ENCODE data around the gene LYST.
"Not testable (repeated sequence)": the region's sequence is repeated elsewhere in the genome, so short reads cannot be mapped to it uniquely, and the experiment has no call there.

The LYST gene

GRCh38 chr1:235649368-235650163, 217.1 kb downstream of the LYST start, which contains the start of gene GNG4:
Gene GNG4 (minus strand): TSS chr1:235649784. CDS start chr1:235583838, 65,946 bp downstream.
- DNase-seq (ENCODE audit: extremely low spot score), result peak; percentile 66
- no peak for TF ChIP-seq CTCF (IDR thresholded peaks at IDR 0.05; ENCODE audit: control extremely low read depth, extremely low read depth, low read depth, missing control alignments)
- POLR2A ChIA-PET, result no interaction called here
- CTCF ChIA-PET, result no interaction called here

GRCh38 chr1:235648954-235649367, 217.7 kb downstream of the LYST start:
- TF ChIP-seq CTCF (IDR thresholded peaks at IDR 0.05; ENCODE audit: control extremely low read depth, extremely low read depth, low read depth, missing control alignments), result no peak
- CTCF ChIA-PET, result no interaction called here
- DNase-seq (ENCODE audit: extremely low spot score), result peak; percentile 73
- POLR2A ChIA-PET, result no interaction called here

GRCh38 chr1:235648407-235648907, 218.2 kb downstream of the LYST start:
- POLR2A ChIA-PET, result no interaction called here
- TF ChIP-seq CTCF (IDR thresholded peaks at IDR 0.05; ENCODE audit: control extremely low read depth, extremely low read depth, low read depth, missing control alignments), result no peak
- CTCF ChIA-PET, result no interaction called here
- DNase-seq (ENCODE audit: extremely low spot score), result no peak

GRCh38 chr1:235647537-235647936, 219.2 kb downstream of the LYST start:
- POLR2A ChIA-PET; DNase-seq (ENCODE audit: extremely low spot score); CTCF ChIA-PET: not testable (repeated sequence)

GRCh38 chr1:235646463-235646862, 220.2 kb downstream of the LYST start:
- no peak for DNase-seq (ENCODE audit: extremely low spot score)
- no peak for TF ChIP-seq CTCF (IDR thresholded peaks at IDR 0.05; ENCODE audit: control extremely low read depth, extremely low read depth, low read depth, missing control alignments)
- ChIA-PET POLR2A (no interaction called here), CTCF (interaction anchor here (1.2 to 1.4 kb wide), 4 partner anchors 15 to 325 kb away, joined by 3 read pairs; no protein-coding TSS in a partner anchor)

DNA sequence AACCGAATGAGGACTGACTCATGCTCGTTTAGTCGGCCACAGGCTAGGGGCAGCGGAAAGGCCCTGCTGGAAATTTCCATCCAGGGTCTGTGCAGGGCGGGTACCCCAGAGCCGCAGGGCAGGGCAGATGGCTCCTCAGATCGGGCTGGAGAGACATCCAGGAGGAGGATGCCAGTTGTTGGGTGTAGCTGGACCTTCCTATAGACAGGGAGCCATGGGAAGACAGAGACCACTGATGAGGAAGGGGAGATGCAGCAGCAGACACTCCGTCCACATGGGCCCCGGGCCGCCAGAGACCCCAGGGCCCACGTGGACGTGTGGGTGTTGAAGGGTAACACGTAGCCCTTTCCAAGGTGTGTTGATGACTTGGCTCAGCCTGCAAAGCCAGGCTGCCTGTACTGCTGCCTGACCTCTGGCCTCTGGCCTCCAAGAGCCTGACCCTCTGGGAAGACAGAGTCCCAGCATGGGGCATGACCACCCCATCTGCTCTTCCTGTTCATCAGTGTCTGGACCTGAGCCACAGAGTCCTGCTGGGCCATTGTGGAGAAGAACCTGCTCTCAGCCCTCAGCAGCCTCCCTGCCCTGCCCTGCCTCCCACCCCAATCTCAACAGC, 221.9 kb downstream of the LYST start:
- ChIA-PET POLR2A (no interaction called here), CTCF (no interaction called here)
- TF ChIP-seq CTCF (IDR thresholded peaks at IDR 0.05; ENCODE audit: control extremely low read depth, extremely low read depth, low read depth, missing control alignments), result no peak
- DNase-seq (ENCODE audit: extremely low spot score), result no peak

Measured in GM10248 (cell line).